ENCODE data around the gene TMEM52.

The TMEM52 gene

GRCh38 chr1:1924849-1925248 lies 5.8 kb upstream of the TMEM52 start:
- Histone ChIP-seq H3K36me3 (replicated peaks; ENCODE audit: insufficient read depth, low read length) (no peaks in the 10 kb centered on the region), H3K27me3 (replicated peaks; ENCODE audit: insufficient read depth, low read length) (peaks cover 73% of the 10 kb centered on the region), H3K27ac (ENCODE audit: low read length) (no peak overlapping the region), H3K4me1 (ENCODE audit: low read length) (peaks cover under 1% of the 10 kb centered on the region; the same call in 1 of the 2 replicates), H2AFZ (ENCODE audit: low read length) (no peak overlapping the region), H3K9me2 (replicated peaks; ENCODE audit: insufficient read depth, low read length) (no peaks in the 10 kb centered on the region), H3K4me2 (ENCODE audit: low read depth, low read length) (no peak overlapping the region), H3K4me3 (ENCODE audit: low read length) (no peak overlapping the region), H3K9me3 (replicated peaks; ENCODE audit: insufficient read depth, low read length) (no peaks in the 10 kb centered on the region), H4K20me1 (ENCODE audit: insufficient read depth, low read length) (no peaks in the 10 kb centered on the region), H3K9ac (ENCODE audit: low read length) (no peak overlapping the region), H3F3A (ENCODE audit: insufficient read depth, low read length) (no peaks in the 10 kb centered on the region), H3K79me2 (ENCODE audit: low read length) (no peaks in the 10 kb centered on the region)
- TF ChIP-seq CTCF (IDR thresholded peaks at IDR 0.05; ENCODE audit: low read length) (no peak), EZH2phosphoT487 (IDR thresholded peaks at IDR 0.05; ENCODE audit: low read length) (no peak), EZH2 (optimal IDR thresholded peaks at IDR 0.05; ENCODE audit: low read depth, low read length) (no peak)
- no peak for DNase-seq

GRCh38 chr1:1924386-1924785 lies 5.3 kb upstream of the TMEM52 start:
- Histone ChIP-seq H3K4me1 (ENCODE audit: low read length) (peaks cover 3% of the 10 kb centered on the region; the same call in 1 of the 2 replicates), H3K9ac (ENCODE audit: low read length) (no peak overlapping the region)
- TF ChIP-seq EZH2phosphoT487 (IDR thresholded peaks at IDR 0.05; ENCODE audit: low read length) (no peak), CTCF (IDR thresholded peaks at IDR 0.05; ENCODE audit: low read length) (no peak), EZH2 (optimal IDR thresholded peaks at IDR 0.05; ENCODE audit: low read depth, low read length) (no peak)

GRCh38 chr1:1922956-1923833 lies 4.1 kb upstream of the TMEM52 start:
- DNase-seq: no peak
- H3K36me3 ChIP-seq (replicated peaks; ENCODE audit: insufficient read depth, low read length): no peaks in the 10 kb centered on the region
- no peak overlapping the region for H2AFZ ChIP-seq (ENCODE audit: low read length)
- H3K9me2 ChIP-seq (replicated peaks; ENCODE audit: insufficient read depth, low read length): no peaks in the 10 kb centered on the region
- H3K27me3 ChIP-seq (replicated peaks; ENCODE audit: insufficient read depth, low read length): peaks cover 64% of the 10 kb centered on the region
- H3K4me1 ChIP-seq (ENCODE audit: low read length): peaks cover 9% of the 10 kb centered on the region
- no peaks in the 10 kb centered on the region for H4K20me1 ChIP-seq (ENCODE audit: insufficient read depth, low read length)
- no peaks in the 10 kb centered on the region for H3F3A ChIP-seq (ENCODE audit: insufficient read depth, low read length)
- H3K79me2 ChIP-seq (ENCODE audit: low read length): no peaks in the 10 kb centered on the region
- no peak overlapping the region for H3K9ac ChIP-seq (ENCODE audit: low read length)
- no peak overlapping the region for H3K27ac ChIP-seq (ENCODE audit: low read length)
- H3K4me3 ChIP-seq (ENCODE audit: low read length): no peak overlapping the region
- no peak overlapping the region for H3K4me2 ChIP-seq (ENCODE audit: low read depth, low read length)
- no peak for TF ChIP-seq EZH2 (optimal IDR thresholded peaks at IDR 0.05; ENCODE audit: low read depth, low read length)
- TF ChIP-seq CTCF (IDR thresholded peaks at IDR 0.05; ENCODE audit: low read length): no peak
- TF ChIP-seq EZH2phosphoT487 (IDR thresholded peaks at IDR 0.05; ENCODE audit: low read length): no peak
- H3K9me3 ChIP-seq (replicated peaks; ENCODE audit: insufficient read depth, low read length): no peaks in the 10 kb centered on the region

More at GRCh38 chr1:1924386-1924785, 5.3 kb upstream of the TMEM52 start:
- no peak overlapping the region for H3K27ac ChIP-seq (ENCODE audit: low read length)
- peaks cover 73% of the 10 kb centered on the region for H3K27me3 ChIP-seq (replicated peaks; ENCODE audit: insufficient read depth, low read length)
- H3K9me2 ChIP-seq (replicated peaks; ENCODE audit: insufficient read depth, low read length): no peaks in the 10 kb centered on the region
- no peak overlapping the region for H3K4me3 ChIP-seq (ENCODE audit: low read length)
- H3K9me3 ChIP-seq (replicated peaks; ENCODE audit: insufficient read depth, low read length): no peaks in the 10 kb centered on the region
- no peaks in the 10 kb centered on the region for H3K79me2 ChIP-seq (ENCODE audit: low read length)
- H3F3A ChIP-seq (ENCODE audit: insufficient read depth, low read length): no peaks in the 10 kb centered on the region
- H4K20me1 ChIP-seq (ENCODE audit: insufficient read depth, low read length): no peaks in the 10 kb centered on the region
- DNase-seq: no peak
- no peak overlapping the region for H3K4me2 ChIP-seq (ENCODE audit: low read depth, low read length)
- no peaks in the 10 kb centered on the region for H3K36me3 ChIP-seq (replicated peaks; ENCODE audit: insufficient read depth, low read length)
- no peak overlapping the region for H2AFZ ChIP-seq (ENCODE audit: low read length)
